ENCODE data around the gene PRRT4. TPM values are rescaled to one million over a fixed set of nuclear protein-coding genes. Genes with fewer than 3 reads are reported as not detected.

The PRRT4 gene
- total and polyA plus RNA-seq, 2 donors (not counting 1 experiment from before 2014, with no cell fraction given): under 0.01 to 0.03 TPM

- peaks cover 16% of the 10 kb centered on the region for H3K36me3 ChIP-seq (ENCODE audit: control insufficient read depth, insufficient read depth, low read length)
- H4K20me1 ChIP-seq (ENCODE audit: control insufficient read depth, extremely low read depth, insufficient read depth, low read length): no peaks in the 10 kb centered on the region
- no peaks in the 10 kb centered on the region for H3K79me2 ChIP-seq (ENCODE audit: control insufficient read depth, insufficient read depth, low read length)
- no peaks in the 10 kb centered on the region for H3K9me3 ChIP-seq (ENCODE audit: control insufficient read depth, insufficient read depth, low read depth, low read length)
- no peak overlapping the region for H3K9ac ChIP-seq (ENCODE audit: insufficient read depth, low read length)
- no peak for TF ChIP-seq EZH2 (IDR thresholded peaks at IDR 0.05; ENCODE audit: low read length, missing control alignments)
- TF ChIP-seq CTCF (conservative IDR thresholded peaks at IDR 0.05 in 1 of 2, IDR thresholded peaks at IDR 0.05 in 1 of 2; ENCODE audit: low read depth in 1 of 2, low read length in 2 of 2): no peak
- no peak overlapping the region for H3K27ac ChIP-seq (ENCODE audit: insufficient read depth, low read length)
- no peak overlapping the region for H3K4me2 ChIP-seq (ENCODE audit: extremely low read depth, insufficient read depth, low read length)
- no peaks in the 10 kb centered on the region for H3K4me1 ChIP-seq (ENCODE audit: control insufficient read depth, extremely low read depth, insufficient read depth, low read length)
- no peak overlapping the region for H3K4me3 ChIP-seq (replicated peaks in 1 of 4; ENCODE audit: control extremely low read depth in 1 of 4, insufficient read depth in 1 of 4, low read depth in 3 of 4, low read length in 4 of 4)
- no peaks in the 10 kb centered on the region for H3K27me3 ChIP-seq (ENCODE audit: control insufficient read depth, insufficient read depth, low read length)
- no peak for DNase-seq (ENCODE audit: low read depth in 2 of 2)
- H2AFZ ChIP-seq (ENCODE audit: low read length): no peak overlapping the region
These were observed 51.5 kb downstream of the PRRT4 start for GRCh38 chr7:128309976-128310375.

- Histone ChIP-seq H3K79me2 (ENCODE audit: control insufficient read depth, insufficient read depth, low read length) (no peaks in the 10 kb centered on the region), H3K4me1 (ENCODE audit: control insufficient read depth, extremely low read depth, insufficient read depth, low read length) (no peaks in the 10 kb centered on the region), H3K4me2 (ENCODE audit: extremely low read depth, insufficient read depth, low read length) (no peak overlapping the region), H3K27ac (ENCODE audit: insufficient read depth, low read length) (no peak overlapping the region), H3K4me3 (replicated peaks in 1 of 4; ENCODE audit: control extremely low read depth in 1 of 4, insufficient read depth in 1 of 4, low read depth in 3 of 4, low read length in 4 of 4) (no peak overlapping the region), H4K20me1 (ENCODE audit: control insufficient read depth, extremely low read depth, insufficient read depth, low read length) (no peaks in the 10 kb centered on the region), H3K27me3 (ENCODE audit: control insufficient read depth, insufficient read depth, low read length) (no peaks in the 10 kb centered on the region), H2AFZ (ENCODE audit: low read length) (no peak overlapping the region), H3K36me3 (ENCODE audit: control insufficient read depth, insufficient read depth, low read length) (peaks cover 11% of the 10 kb centered on the region), H3K9ac (ENCODE audit: insufficient read depth, low read length) (no peak overlapping the region), H3K9me3 (ENCODE audit: control insufficient read depth, insufficient read depth, low read depth, low read length) (no peaks in the 10 kb centered on the region)
- TF ChIP-seq EZH2 (IDR thresholded peaks at IDR 0.05; ENCODE audit: low read length, missing control alignments): no peak
- no peak for TF ChIP-seq CTCF (conservative IDR thresholded peaks at IDR 0.05 in 1 of 2, IDR thresholded peaks at IDR 0.05 in 1 of 2; ENCODE audit: low read depth in 1 of 2, low read length in 2 of 2)
- DNase-seq (ENCODE audit: low read depth in 2 of 2): no peak
These were observed 52.4 kb downstream of the PRRT4 start for GRCh38 chr7:128309124-128309523.

GRCh38 chr7:128307061-128307460 lies 54.4 kb downstream of the PRRT4 start:
- Histone ChIP-seq H3K36me3 (ENCODE audit: control insufficient read depth, insufficient read depth, low read length) (peaks cover 6% of the 10 kb centered on the region), H3K4me2 (ENCODE audit: extremely low read depth, insufficient read depth, low read length) (no peak overlapping the region), H3K27ac (ENCODE audit: insufficient read depth, low read length) (no peak overlapping the region), H3K9ac (ENCODE audit: insufficient read depth, low read length) (no peak overlapping the region), H2AFZ (ENCODE audit: low read length) (no peak overlapping the region), H4K20me1 (ENCODE audit: control insufficient read depth, extremely low read depth, insufficient read depth, low read length) (no peaks in the 10 kb centered on the region), H3K9me3 (ENCODE audit: control insufficient read depth, insufficient read depth, low read depth, low read length) (no peaks in the 10 kb centered on the region), H3K79me2 (ENCODE audit: control insufficient read depth, insufficient read depth, low read length) (no peaks in the 10 kb centered on the region), H3K4me3 (replicated peaks in 1 of 4; ENCODE audit: control extremely low read depth in 1 of 4, insufficient read depth in 1 of 4, low read depth in 3 of 4, low read length in 4 of 4) (no peak overlapping the region), H3K27me3 (ENCODE audit: control insufficient read depth, insufficient read depth, low read length) (no peaks in the 10 kb centered on the region), H3K4me1 (ENCODE audit: control insufficient read depth, extremely low read depth, insufficient read depth, low read length) (no peaks in the 10 kb centered on the region)
- TF ChIP-seq CTCF (conservative IDR thresholded peaks at IDR 0.05 in 1 of 2, IDR thresholded peaks at IDR 0.05 in 1 of 2; ENCODE audit: low read depth in 1 of 2, low read length in 2 of 2) (no peak), EZH2 (IDR thresholded peaks at IDR 0.05; ENCODE audit: low read length, missing control alignments) (no peak)
- DNase-seq (ENCODE audit: low read depth in 2 of 2): no peak
